ENCODE measurements around the gene MCM10. TPM values are rescaled to one million over a fixed set of nuclear protein-coding genes. Genes with fewer than 3 reads are reported as not detected.
"Not testable (repeated sequence)": the region's sequence is repeated elsewhere in the genome, so short reads cannot be mapped to it uniquely, and the experiment has no call there.

The MCM10 gene
- total RNA-seq, 1 donor from 2014 or later: 44.5 TPM

DNA sequence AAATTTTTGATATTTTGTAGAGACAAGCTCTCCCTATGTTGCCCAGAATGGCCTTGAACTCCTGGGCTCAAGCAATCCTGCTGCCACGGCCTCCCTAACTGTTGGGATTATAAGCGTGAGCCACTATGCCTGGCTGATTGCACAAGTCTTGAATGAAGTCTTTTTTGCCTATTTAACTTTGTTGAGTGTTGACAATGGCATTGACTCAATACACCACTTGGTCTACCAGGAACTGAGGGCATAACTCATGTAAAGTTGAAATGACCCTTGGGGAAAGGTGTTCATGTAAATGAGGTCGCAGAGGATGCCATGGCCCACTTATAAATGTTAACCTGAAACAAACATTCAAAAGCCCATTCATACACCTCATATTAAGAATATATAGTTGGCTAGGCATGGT lies 80.3 kb downstream of the MCM10 start:
- H3K9me3 ChIP-seq (ENCODE audit: low read depth): no peaks in the 10 kb centered on the region
- no peak for DNase-seq (ENCODE audit: low spot score)
- H3K27ac ChIP-seq: no peak overlapping the region
- H4K20me1 ChIP-seq (ENCODE audit: low read depth): no peaks in the 10 kb centered on the region
- Mint-ChIP-seq H3K36me3 (no peaks in the 10 kb centered on the region), H3K27ac (no peak overlapping the region), H3K4me3 (no peak overlapping the region), H3K9me3 (no peaks in the 10 kb centered on the region), H3K4me1 (no peaks in the 10 kb centered on the region), H3K27me3 (ENCODE audit: insufficient read depth, low read depth) (peaks cover 7% of the 10 kb centered on the region)
- H3F3A ChIP-seq (ENCODE audit: low read depth): no peaks in the 10 kb centered on the region
- no peaks in the 10 kb centered on the region for H3K4me1 ChIP-seq
- H3K4me3 ChIP-seq: no peak overlapping the region
- H3K36me3 ChIP-seq: no peaks in the 10 kb centered on the region
- no peak overlapping the region for H3K9ac ChIP-seq
- TF ChIP-seq, protein P1, sequence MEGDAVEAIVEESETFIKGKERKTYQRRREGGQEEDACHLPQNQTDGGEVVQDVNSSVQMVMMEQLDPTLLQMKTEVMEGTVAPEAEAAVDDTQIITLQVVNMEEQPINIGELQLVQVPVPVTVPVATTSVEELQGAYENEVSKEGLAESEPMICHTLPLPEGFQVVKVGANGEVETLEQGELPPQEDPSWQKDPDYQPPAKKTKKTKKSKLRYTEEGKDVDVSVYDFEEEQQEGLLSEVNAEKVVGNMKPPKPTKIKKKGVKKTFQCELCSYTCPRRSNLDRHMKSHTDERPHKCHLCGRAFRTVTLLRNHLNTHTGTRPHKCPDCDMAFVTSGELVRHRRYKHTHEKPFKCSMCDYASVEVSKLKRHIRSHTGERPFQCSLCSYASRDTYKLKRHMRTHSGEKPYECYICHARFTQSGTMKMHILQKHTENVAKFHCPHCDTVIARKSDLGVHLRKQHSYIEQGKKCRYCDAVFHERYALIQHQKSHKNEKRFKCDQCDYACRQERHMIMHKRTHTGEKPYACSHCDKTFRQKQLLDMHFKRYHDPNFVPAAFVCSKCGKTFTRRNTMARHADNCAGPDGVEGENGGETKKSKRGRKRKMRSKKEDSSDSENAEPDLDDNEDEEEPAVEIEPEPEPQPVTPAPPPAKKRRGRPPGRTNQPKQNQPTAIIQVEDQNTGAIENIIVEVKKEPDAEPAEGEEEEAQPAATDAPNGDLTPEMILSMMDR (IDR thresholded peaks at IDR 0.05): no peak
- no peak for TF ChIP-seq EZH2phosphoT487 (IDR thresholded peaks at IDR 0.05)
- no peak for TF ChIP-seq EZH2 (IDR thresholded peaks at IDR 0.05)
- H2AFZ ChIP-seq (replicated peaks): no peak overlapping the region
- no peaks in the 10 kb centered on the region for H3K27me3 ChIP-seq
- H3K4me2 ChIP-seq: no peak overlapping the region
- H3K79me2 ChIP-seq (ENCODE audit: low read depth): no peaks in the 10 kb centered on the region

DNA sequence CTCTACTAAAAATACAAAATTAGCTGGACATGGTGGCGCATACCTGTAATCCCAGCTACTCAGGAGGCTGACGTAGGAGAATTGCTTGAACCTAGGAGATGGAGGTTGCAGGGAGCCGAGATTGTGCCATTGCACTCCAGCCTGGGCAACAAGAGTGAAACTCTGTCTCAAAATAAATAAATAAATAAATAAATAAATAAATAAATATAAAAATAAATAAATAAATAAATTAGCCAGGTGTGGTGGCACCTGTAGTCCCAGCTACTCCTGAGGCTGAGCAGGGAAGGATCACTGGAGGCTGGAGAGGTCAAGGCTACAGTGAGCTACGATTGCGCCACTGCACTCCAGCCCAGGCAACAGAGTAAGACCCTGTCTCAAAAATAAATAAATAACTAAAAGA lies 80.9 kb downstream of the MCM10 start:
- H3K36me3 Mint-ChIP-seq; H3K27ac ChIP-seq; H3K36me3 ChIP-seq; H3K27ac Mint-ChIP-seq; H2AFZ ChIP-seq (replicated peaks); H3F3A ChIP-seq (ENCODE audit: low read depth); H3K9me3 Mint-ChIP-seq; H4K20me1 ChIP-seq (ENCODE audit: low read depth); H3K4me1 Mint-ChIP-seq; H3K4me1 ChIP-seq; H3K27me3 Mint-ChIP-seq (ENCODE audit: insufficient read depth, low read depth); H3K4me3 ChIP-seq; H3K27me3 ChIP-seq; DNase-seq (ENCODE audit: low spot score); H3K9ac ChIP-seq; H3K4me2 ChIP-seq; H3K79me2 ChIP-seq (ENCODE audit: low read depth); H3K4me3 Mint-ChIP-seq; H3K9me3 ChIP-seq (ENCODE audit: low read depth): not testable (repeated sequence)

DNA sequence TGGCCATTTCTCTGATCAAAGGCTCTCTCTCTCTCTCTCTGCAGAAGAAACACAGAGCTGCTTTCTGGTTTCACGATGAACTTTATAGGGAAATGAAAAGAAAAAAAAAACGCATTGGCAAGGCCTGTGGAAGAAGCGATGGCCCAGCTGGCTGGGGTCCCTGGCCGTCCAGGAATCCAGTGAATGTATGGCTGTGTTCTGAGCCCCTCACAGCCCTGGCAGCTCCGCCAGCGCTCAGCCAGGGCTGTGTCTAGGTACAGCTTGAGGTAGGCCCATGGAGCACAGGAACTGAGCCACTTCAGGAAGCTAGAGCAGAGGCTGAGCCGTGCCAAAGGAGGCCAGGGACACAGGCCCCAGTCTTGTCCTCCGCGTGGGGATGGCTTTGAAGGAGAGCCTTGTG lies 85.9 kb downstream of the MCM10 start:
- Mint-ChIP-seq H3K36me3 (no peaks in the 10 kb centered on the region), H3K27ac (peak overlapping the region; percentile 82), H3K9me3 (no peaks in the 10 kb centered on the region), H3K4me3 (no peak overlapping the region), H3K27me3 (ENCODE audit: insufficient read depth, low read depth) (peaks cover 6% of the 10 kb centered on the region), H3K4me1 (no peaks in the 10 kb centered on the region)
- Histone ChIP-seq H3K27ac (no peak overlapping the region), H2AFZ (replicated peaks) (peak overlapping the region; percentile 1), H3K4me1 (no peaks in the 10 kb centered on the region), H4K20me1 (ENCODE audit: low read depth) (no peaks in the 10 kb centered on the region), H3K27me3 (no peaks in the 10 kb centered on the region), H3F3A (ENCODE audit: low read depth) (no peaks in the 10 kb centered on the region), H3K4me2 (no peak overlapping the region), H3K9ac (no peak overlapping the region), H3K9me3 (ENCODE audit: low read depth) (no peaks in the 10 kb centered on the region), H3K36me3 (no peaks in the 10 kb centered on the region), H3K4me3 (no peak overlapping the region), H3K79me2 (ENCODE audit: low read depth) (no peaks in the 10 kb centered on the region)
- TF ChIP-seq, protein P1 (IDR thresholded peaks at IDR 0.05): no peak
- no peak for TF ChIP-seq EZH2phosphoT487 (IDR thresholded peaks at IDR 0.05)
- TF ChIP-seq EZH2 (IDR thresholded peaks at IDR 0.05): no peak
- no peak for DNase-seq (ENCODE audit: low spot score)

DNA sequence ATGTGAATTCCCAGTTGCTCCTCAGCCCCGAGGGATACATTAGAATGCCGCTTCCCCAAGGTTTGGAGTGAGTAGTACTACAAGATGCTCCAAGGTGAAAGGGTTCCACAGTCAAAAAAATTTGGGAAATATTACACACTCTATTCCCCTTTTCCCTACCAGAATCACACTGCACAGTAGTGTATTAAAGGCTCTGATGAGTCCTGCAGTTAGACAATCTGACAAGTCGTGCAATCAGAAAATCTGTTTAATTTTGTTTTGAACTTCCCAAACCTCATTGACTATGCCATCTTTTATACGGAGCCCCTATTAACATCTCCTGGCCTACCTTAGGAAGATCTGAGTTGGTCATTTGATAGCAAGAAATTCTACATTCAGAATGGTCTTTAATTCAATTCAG lies 86.4 kb downstream of the MCM10 start:
- H3K36me3 ChIP-seq: no peaks in the 10 kb centered on the region
- Mint-ChIP-seq H3K27me3 (ENCODE audit: insufficient read depth, low read depth) (peaks cover 6% of the 10 kb centered on the region), H3K9me3 (no peaks in the 10 kb centered on the region), H3K4me1 (no peaks in the 10 kb centered on the region), H3K36me3 (no peaks in the 10 kb centered on the region), H3K4me3 (no peak overlapping the region), H3K27ac (no peak overlapping the region)
- no peaks in the 10 kb centered on the region for H4K20me1 ChIP-seq (ENCODE audit: low read depth)
- H3K4me3 ChIP-seq: no peak overlapping the region
- H3F3A ChIP-seq (ENCODE audit: low read depth): no peaks in the 10 kb centered on the region
- H3K4me2 ChIP-seq: no peak overlapping the region
- H3K4me1 ChIP-seq: no peaks in the 10 kb centered on the region
- TF ChIP-seq, protein P1 (IDR thresholded peaks at IDR 0.05): no peak
- TF ChIP-seq EZH2 (IDR thresholded peaks at IDR 0.05): no peak
- no peak for TF ChIP-seq EZH2phosphoT487 (IDR thresholded peaks at IDR 0.05)
- H2AFZ ChIP-seq (replicated peaks): peak overlapping the region; percentile 1
- H3K9ac ChIP-seq: no peak overlapping the region
- no peaks in the 10 kb centered on the region for H3K27me3 ChIP-seq
- no peak overlapping the region for H3K27ac ChIP-seq
- no peaks in the 10 kb centered on the region for H3K9me3 ChIP-seq (ENCODE audit: low read depth)
- DNase-seq (ENCODE audit: low spot score): no peak
- H3K79me2 ChIP-seq (ENCODE audit: low read depth): no peaks in the 10 kb centered on the region

Measured in neural progenitor cell (in vitro differentiated cells).